ENCODE measurements around the gene WDR18.

Gene WDR18

DNA sequence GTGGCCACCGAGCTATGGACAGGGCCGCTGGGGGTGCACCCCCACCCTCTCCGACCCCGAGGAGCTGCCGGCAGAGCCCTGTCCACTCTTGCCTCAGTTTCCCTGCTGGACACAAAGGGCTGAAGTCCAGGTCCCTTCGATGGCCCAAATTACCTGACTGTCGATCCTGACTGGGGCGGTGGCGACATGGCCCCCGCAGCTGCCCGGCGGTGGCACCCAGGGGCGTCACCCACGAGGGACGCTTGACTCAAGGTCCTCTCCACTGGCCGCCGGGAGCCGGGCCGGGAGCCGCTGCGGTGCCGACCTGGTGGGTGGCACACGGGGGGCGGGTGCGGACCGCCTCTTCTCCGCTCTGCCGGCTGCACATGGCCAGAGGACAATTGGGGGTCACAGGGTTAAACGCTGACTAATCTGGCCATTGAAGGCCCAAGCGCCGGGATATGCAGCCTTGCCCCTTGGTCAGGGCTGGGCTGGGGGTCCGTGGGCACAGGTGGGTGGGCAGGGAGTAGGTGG is 42.0 kb upstream of the WDR18 start:
- Histone ChIP-seq H3K27ac (replicated peaks) (no peak overlapping the region), H3K4me3 (replicated peaks; ENCODE audit: insufficient read depth, low read length) (no peak overlapping the region), H3K27me3 (ENCODE audit: insufficient read depth, poor library complexity, severe bottlenecking) (no peaks in the 10 kb centered on the region)
- no peak for DNase-seq (ENCODE audit: low read depth in 1 of 2, low spot score in 1 of 2)
- TF ChIP-seq SPI1 (IDR thresholded peaks at IDR 0.05; ENCODE audit: borderline replicate concordance, low read depth) = no peak
- TF ChIP-seq, protein P1, sequence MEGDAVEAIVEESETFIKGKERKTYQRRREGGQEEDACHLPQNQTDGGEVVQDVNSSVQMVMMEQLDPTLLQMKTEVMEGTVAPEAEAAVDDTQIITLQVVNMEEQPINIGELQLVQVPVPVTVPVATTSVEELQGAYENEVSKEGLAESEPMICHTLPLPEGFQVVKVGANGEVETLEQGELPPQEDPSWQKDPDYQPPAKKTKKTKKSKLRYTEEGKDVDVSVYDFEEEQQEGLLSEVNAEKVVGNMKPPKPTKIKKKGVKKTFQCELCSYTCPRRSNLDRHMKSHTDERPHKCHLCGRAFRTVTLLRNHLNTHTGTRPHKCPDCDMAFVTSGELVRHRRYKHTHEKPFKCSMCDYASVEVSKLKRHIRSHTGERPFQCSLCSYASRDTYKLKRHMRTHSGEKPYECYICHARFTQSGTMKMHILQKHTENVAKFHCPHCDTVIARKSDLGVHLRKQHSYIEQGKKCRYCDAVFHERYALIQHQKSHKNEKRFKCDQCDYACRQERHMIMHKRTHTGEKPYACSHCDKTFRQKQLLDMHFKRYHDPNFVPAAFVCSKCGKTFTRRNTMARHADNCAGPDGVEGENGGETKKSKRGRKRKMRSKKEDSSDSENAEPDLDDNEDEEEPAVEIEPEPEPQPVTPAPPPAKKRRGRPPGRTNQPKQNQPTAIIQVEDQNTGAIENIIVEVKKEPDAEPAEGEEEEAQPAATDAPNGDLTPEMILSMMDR (IDR thresholded peaks at IDR 0.05; ENCODE audit: insufficient read depth, low read length) = no peak
- TF ChIP-seq GABPA (IDR thresholded peaks at IDR 0.05; ENCODE audit: low read depth) = no peak
- TF ChIP-seq, protein P2, sequence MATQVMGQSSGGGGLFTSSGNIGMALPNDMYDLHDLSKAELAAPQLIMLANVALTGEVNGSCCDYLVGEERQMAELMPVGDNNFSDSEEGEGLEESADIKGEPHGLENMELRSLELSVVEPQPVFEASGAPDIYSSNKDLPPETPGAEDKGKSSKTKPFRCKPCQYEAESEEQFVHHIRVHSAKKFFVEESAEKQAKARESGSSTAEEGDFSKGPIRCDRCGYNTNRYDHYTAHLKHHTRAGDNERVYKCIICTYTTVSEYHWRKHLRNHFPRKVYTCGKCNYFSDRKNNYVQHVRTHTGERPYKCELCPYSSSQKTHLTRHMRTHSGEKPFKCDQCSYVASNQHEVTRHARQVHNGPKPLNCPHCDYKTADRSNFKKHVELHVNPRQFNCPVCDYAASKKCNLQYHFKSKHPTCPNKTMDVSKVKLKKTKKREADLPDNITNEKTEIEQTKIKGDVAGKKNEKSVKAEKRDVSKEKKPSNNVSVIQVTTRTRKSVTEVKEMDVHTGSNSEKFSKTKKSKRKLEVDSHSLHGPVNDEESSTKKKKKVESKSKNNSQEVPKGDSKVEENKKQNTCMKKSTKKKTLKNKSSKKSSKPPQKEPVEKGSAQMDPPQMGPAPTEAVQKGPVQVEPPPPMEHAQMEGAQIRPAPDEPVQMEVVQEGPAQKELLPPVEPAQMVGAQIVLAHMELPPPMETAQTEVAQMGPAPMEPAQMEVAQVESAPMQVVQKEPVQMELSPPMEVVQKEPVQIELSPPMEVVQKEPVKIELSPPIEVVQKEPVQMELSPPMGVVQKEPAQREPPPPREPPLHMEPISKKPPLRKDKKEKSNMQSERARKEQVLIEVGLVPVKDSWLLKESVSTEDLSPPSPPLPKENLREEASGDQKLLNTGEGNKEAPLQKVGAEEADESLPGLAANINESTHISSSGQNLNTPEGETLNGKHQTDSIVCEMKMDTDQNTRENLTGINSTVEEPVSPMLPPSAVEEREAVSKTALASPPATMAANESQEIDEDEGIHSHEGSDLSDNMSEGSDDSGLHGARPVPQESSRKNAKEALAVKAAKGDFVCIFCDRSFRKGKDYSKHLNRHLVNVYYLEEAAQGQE (IDR thresholded peaks at IDR 0.05; ENCODE audit: insufficient replicate concordance, low read depth) = no peak
- TF ChIP-seq POLR2AphosphoS5 (IDR thresholded peaks at IDR 0.05; ENCODE audit: low read depth) = no peak

DNA sequence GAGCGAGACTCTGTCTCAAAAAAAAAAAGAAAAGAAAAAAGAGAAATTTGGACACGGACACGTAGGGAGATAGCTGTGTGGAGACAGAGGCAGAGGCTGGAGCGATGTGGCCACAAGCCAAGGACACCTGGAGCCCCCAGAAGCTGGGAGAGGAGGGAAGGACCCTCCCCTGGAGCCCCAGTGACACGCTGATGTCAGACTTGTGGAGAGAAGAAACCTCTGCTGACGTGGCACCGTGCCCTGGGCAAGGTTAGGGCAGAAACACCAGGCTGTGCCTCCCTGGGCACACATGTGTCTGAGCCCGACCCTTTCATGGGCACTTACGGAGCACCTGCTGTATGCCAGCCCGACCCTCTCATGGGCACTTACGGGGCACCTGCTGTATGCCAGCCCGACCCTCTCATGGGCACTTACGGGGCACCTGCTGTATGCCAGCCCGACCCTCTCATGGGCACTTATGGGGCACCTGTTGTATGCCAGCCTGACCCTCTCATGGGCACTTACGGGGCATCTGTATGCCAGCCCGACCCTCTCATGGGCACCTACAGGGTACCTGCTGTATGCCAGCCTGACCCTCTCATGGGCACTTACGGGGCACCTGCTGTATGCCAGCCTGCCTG is 40.5 kb upstream of the WDR18 start:
- TF ChIP-seq, protein P1 (IDR thresholded peaks at IDR 0.05; ENCODE audit: insufficient read depth, low read length) = no peak
- TF ChIP-seq, protein P2 (IDR thresholded peaks at IDR 0.05; ENCODE audit: insufficient replicate concordance, low read depth) = no peak
- TF ChIP-seq POLR2AphosphoS5 (IDR thresholded peaks at IDR 0.05; ENCODE audit: low read depth) (no peak), SPI1 (IDR thresholded peaks at IDR 0.05; ENCODE audit: borderline replicate concordance, low read depth) (no peak), GABPA (IDR thresholded peaks at IDR 0.05; ENCODE audit: low read depth) (no peak)
- H3K27me3 ChIP-seq (ENCODE audit: insufficient read depth, poor library complexity, severe bottlenecking) = no peaks in the 10 kb centered on the region
- no peak overlapping the region for H3K27ac ChIP-seq (replicated peaks)

DNA sequence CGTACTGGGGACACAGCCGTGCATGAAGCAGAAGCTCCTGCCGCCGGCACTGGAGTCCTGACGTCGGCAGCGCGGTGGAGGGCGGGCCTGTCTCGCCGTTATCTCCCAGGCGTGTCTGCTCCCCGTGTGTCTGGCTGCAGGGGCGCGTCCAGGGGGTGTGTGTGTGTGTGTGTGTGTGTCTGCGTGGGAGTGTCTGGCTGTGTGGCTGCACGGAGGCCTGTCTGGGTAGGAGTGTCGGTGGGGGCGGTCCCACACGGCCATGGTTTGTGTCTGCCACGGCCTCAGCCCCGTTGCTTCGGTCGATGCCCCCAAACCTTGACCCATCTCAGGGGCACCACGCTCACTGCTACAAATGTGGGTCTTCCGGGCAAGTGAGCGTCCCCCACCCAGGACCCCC is 40.0 kb upstream of the WDR18 start:
- Histone ChIP-seq H3K4me3 (replicated peaks; ENCODE audit: insufficient read depth, low read length) (no peak overlapping the region), H3K27me3 (ENCODE audit: insufficient read depth, poor library complexity, severe bottlenecking) (no peaks in the 10 kb centered on the region), H3K27ac (replicated peaks) (no peak overlapping the region)
- TF ChIP-seq SPI1 (IDR thresholded peaks at IDR 0.05; ENCODE audit: borderline replicate concordance, low read depth) (no peak), POLR2AphosphoS5 (IDR thresholded peaks at IDR 0.05; ENCODE audit: low read depth) (peak; percentile 72)
- peak in 1 of 2 experiments; percentile 66 for DNase-seq (ENCODE audit: low read depth in 1 of 2, low spot score in 1 of 2)

More for the DNA sequence above, 40.5 kb upstream of the WDR18 start:
- DNase-seq (ENCODE audit: low read depth in 1 of 2, low spot score in 1 of 2) = no peak
- H3K4me3 ChIP-seq (replicated peaks; ENCODE audit: insufficient read depth, low read length) = no peak overlapping the region

DNA sequence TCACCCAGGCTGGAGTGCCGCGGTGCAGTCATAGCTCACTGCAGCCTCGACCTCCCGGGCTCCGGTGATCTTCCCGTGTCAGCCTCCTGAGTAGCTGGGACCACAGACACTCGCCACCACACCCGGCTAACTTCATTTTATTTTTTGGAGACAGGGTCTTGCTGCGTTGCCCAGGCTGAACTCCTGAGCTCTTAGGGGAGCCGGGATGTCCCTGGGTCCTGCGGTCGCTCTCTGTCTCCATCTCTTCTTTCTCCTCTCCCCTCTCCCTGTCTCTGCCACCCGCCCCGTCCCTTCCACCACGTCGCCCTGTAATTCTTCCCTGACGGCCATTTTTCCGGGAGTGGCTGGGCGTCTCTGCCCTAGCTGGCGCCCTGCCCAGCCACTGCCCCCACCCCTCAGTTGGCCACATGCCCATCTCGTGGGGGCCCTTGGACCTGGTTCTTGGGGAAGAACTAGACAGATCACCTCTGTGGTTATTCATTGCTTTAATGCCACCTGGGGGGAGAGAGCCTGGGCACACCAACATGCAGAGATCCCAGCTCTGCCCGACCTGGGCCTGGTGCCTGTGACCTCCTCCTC is 39.4 kb upstream of the WDR18 start:
- TF ChIP-seq, protein P1 (IDR thresholded peaks at IDR 0.05; ENCODE audit: insufficient read depth, low read length) = no peak
- no peak for TF ChIP-seq SPI1 (IDR thresholded peaks at IDR 0.05; ENCODE audit: borderline replicate concordance, low read depth)
- no peak for TF ChIP-seq POLR2AphosphoS5 (IDR thresholded peaks at IDR 0.05; ENCODE audit: low read depth)
- TF ChIP-seq GABPA (IDR thresholded peaks at IDR 0.05; ENCODE audit: low read depth) = no peak
- TF ChIP-seq, protein P2 (IDR thresholded peaks at IDR 0.05; ENCODE audit: insufficient replicate concordance, low read depth) = no peak
- no peaks in the 10 kb centered on the region for H3K27me3 ChIP-seq (ENCODE audit: insufficient read depth, poor library complexity, severe bottlenecking)
- no peak overlapping the region for H3K27ac ChIP-seq (replicated peaks)
- DNase-seq (ENCODE audit: low read depth in 1 of 2, low spot score in 1 of 2) = no peak
- H3K4me3 ChIP-seq (replicated peaks; ENCODE audit: insufficient read depth, low read length) = no peak overlapping the region

All from HL-60 (cell line).